ENCODE data around the gene GET4. TPM values are rescaled to one million over a fixed set of nuclear protein-coding genes. Genes with fewer than 3 reads are reported as not detected.

The GET4 gene
- total RNA-seq, 1 donor from 2014 or later, result 17.2 TPM

DNA sequence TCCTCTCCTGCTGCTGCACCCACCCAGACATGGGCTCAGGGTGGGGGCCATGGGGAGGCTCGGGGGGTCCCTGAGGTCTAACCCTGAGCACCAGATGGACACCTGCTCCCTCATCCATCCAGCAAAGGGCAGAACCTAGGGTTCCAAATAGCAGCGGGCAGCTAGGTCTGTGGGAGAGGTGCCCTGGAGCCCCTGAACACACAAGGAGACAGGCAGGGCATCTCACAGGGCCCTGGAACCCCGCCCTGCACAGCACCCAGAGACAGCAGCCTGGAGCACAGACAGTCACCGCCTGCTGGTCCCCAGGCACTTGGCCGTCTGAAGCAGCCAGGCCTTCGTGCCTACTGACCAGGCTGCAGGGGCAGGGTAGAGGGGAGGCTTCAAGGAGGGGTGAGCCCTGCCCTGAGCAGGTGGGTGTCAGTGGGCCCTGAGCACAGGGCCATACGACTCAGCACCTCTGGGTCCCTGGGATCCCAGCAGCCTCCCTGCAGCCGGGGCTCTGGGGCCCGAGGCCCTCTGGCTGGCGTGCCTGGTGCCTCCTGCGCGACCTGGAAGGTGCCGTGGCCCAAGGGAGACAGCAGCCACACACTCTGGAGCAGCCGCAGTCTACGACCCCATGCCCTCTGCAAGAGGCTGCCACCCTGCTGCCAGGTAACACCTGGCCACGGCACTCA is 38.3 kb downstream of the GET4 start:
- Histone ChIP-seq H3K4me2 (no peak overlapping the region), H3K9ac (no peak overlapping the region), H4K20me1 (ENCODE audit: low read depth) (no peaks in the 10 kb centered on the region), H3K4me3 (no peak overlapping the region), H3F3A (ENCODE audit: low read depth) (no peaks in the 10 kb centered on the region), H2AFZ (replicated peaks) (no peak overlapping the region), H3K79me2 (ENCODE audit: low read depth) (no peaks in the 10 kb centered on the region), H3K9me3 (ENCODE audit: low read depth) (no peaks in the 10 kb centered on the region), H3K4me1 (no peaks in the 10 kb centered on the region), H3K36me3 (no peaks in the 10 kb centered on the region), H3K27ac (no peak overlapping the region), H3K27me3 (peaks cover 13% of the 10 kb centered on the region)
- H3K9me3 Mint-ChIP-seq, result no peaks in the 10 kb centered on the region
- peaks cover 19% of the 10 kb centered on the region for H3K4me1 Mint-ChIP-seq
- DNase-seq (ENCODE audit: low spot score), result no peak
- TF ChIP-seq EZH2phosphoT487 (IDR thresholded peaks at IDR 0.05) (no peak), EZH2 (IDR thresholded peaks at IDR 0.05) (no peak)
- TF ChIP-seq, protein P1, sequence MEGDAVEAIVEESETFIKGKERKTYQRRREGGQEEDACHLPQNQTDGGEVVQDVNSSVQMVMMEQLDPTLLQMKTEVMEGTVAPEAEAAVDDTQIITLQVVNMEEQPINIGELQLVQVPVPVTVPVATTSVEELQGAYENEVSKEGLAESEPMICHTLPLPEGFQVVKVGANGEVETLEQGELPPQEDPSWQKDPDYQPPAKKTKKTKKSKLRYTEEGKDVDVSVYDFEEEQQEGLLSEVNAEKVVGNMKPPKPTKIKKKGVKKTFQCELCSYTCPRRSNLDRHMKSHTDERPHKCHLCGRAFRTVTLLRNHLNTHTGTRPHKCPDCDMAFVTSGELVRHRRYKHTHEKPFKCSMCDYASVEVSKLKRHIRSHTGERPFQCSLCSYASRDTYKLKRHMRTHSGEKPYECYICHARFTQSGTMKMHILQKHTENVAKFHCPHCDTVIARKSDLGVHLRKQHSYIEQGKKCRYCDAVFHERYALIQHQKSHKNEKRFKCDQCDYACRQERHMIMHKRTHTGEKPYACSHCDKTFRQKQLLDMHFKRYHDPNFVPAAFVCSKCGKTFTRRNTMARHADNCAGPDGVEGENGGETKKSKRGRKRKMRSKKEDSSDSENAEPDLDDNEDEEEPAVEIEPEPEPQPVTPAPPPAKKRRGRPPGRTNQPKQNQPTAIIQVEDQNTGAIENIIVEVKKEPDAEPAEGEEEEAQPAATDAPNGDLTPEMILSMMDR (IDR thresholded peaks at IDR 0.05), result no peak
- H3K27me3 Mint-ChIP-seq (ENCODE audit: insufficient read depth, low read depth), result peaks cover 16% of the 10 kb centered on the region
- no peaks in the 10 kb centered on the region for H3K36me3 Mint-ChIP-seq
- H3K4me3 Mint-ChIP-seq, result no peak overlapping the region
- H3K27ac Mint-ChIP-seq, result no peak overlapping the region

DNA sequence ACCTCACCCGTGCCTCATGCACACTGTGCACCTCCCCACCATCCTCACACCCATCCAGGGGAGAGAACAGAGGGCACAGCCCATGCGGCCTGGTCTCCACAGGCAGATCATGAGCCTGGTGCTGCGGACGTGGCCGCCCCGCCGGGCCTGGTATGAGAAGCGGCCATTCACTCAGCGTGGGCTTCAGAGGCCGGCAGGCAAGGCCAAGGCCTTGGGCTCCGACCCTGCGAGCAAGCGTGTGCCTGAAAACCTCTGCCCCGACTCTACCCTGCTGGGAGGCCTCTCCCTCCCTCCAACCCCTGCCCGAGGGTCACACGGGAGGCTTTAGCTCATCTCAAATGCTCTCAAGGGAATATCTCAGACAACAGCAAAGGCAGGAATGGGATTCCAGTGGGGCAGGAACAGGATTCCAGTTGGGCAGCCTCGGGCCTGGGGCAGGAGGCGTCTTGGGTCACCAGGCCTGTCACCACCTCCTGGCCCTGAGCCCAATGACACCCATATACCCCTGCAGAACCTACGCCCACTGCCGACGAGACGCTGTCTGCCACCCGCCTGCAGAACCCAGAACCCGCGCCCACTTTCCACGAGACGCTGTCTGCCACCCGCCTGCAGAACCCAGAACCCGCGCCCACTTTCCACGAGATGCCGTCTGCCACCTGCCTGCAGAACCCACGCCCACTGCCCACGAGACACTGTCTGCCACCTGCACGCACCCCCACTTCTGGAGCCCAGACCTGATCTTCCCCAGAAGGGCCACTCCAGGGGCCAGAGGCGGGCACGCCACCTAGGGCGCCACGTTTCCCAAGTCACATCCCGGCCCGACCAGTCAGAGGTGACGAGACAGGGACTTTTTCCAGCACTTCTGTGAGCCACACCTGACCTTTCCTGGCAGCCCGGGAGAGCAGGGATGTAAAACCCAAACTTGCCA is 39.2 kb downstream of the GET4 start:
- peaks cover 19% of the 10 kb centered on the region for H3K4me1 Mint-ChIP-seq
- DNase-seq (ENCODE audit: low spot score), result no peak
- peaks cover 10% of the 10 kb centered on the region for H3K27me3 Mint-ChIP-seq (ENCODE audit: insufficient read depth, low read depth)
- H3K4me1 ChIP-seq, result no peaks in the 10 kb centered on the region
- H3F3A ChIP-seq (ENCODE audit: low read depth), result no peaks in the 10 kb centered on the region
- no peaks in the 10 kb centered on the region for H4K20me1 ChIP-seq (ENCODE audit: low read depth)
- no peaks in the 10 kb centered on the region for H3K9me3 Mint-ChIP-seq
- H3K27me3 ChIP-seq, result peaks cover 4% of the 10 kb centered on the region
- no peaks in the 10 kb centered on the region for H3K36me3 Mint-ChIP-seq
- no peaks in the 10 kb centered on the region for H3K79me2 ChIP-seq (ENCODE audit: low read depth)
- H3K4me3 ChIP-seq, result no peak overlapping the region
- H3K4me3 Mint-ChIP-seq, result no peak overlapping the region
- H3K27ac ChIP-seq, result no peak overlapping the region
- H3K9ac ChIP-seq, result no peak overlapping the region
- no peak overlapping the region for H2AFZ ChIP-seq (replicated peaks)
- no peak overlapping the region for H3K4me2 ChIP-seq
- H3K27ac Mint-ChIP-seq, result peak overlapping the region; percentile 90
- TF ChIP-seq EZH2 (IDR thresholded peaks at IDR 0.05) (no peak), EZH2phosphoT487 (IDR thresholded peaks at IDR 0.05) (no peak)
- TF ChIP-seq, protein P1 (IDR thresholded peaks at IDR 0.05), result no peak
- no peaks in the 10 kb centered on the region for H3K9me3 ChIP-seq (ENCODE audit: low read depth)
- H3K36me3 ChIP-seq, result no peaks in the 10 kb centered on the region

DNA sequence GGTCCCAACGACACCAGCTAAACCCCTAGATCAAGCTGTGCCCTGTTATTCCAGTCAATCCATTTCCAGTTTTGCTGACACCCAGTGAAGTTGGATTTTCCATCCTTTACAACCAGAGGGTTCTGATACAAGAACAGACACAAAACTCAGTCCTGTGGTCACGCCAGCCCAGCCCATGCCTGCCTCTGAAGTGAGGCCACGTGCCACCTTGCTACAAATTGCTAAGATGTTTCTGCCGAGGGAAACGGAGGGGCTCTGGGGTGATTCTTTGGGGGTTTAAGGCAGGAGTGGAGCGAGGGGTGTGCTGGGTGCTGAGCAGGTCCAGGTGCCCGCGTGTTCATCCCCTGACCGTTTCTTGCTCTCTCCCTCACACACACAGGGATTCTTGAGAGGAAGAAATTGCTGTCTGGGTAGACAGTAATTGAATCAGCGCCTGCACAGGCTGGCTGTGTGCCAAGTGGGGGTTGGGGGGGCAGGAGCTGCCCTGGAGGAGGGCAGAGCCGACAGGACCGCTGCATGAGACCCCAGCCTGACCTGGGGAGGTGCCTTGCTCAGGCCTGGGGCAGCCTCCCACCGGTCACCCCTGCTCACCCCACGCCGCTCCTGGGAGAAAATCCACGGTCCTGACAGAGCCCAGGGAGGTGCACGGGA is 40.1 kb downstream of the GET4 start:
- Histone ChIP-seq H4K20me1 (ENCODE audit: low read depth) (no peaks in the 10 kb centered on the region), H3K4me1 (no peaks in the 10 kb centered on the region), H3K27ac (no peak overlapping the region), H3F3A (ENCODE audit: low read depth) (no peaks in the 10 kb centered on the region), H3K9me3 (ENCODE audit: low read depth) (no peaks in the 10 kb centered on the region), H3K4me2 (no peak overlapping the region), H3K4me3 (no peak overlapping the region), H3K79me2 (ENCODE audit: low read depth) (no peaks in the 10 kb centered on the region), H3K27me3 (no peaks in the 10 kb centered on the region), H3K36me3 (no peaks in the 10 kb centered on the region), H3K9ac (no peak overlapping the region), H2AFZ (replicated peaks) (no peak overlapping the region)
- Mint-ChIP-seq H3K36me3 (no peaks in the 10 kb centered on the region), H3K27ac (peak overlapping the region; percentile 90), H3K4me1 (peaks cover 19% of the 10 kb centered on the region), H3K27me3 (ENCODE audit: insufficient read depth, low read depth) (peaks cover 10% of the 10 kb centered on the region), H3K4me3 (no peak overlapping the region), H3K9me3 (no peaks in the 10 kb centered on the region)
- TF ChIP-seq, protein P1 (IDR thresholded peaks at IDR 0.05), result no peak
- TF ChIP-seq EZH2 (IDR thresholded peaks at IDR 0.05) (no peak), EZH2phosphoT487 (IDR thresholded peaks at IDR 0.05) (no peak)
- no peak for DNase-seq (ENCODE audit: low spot score)
